Stimulated activated CD4-positive, alpha-beta T cell treated with anti-CD3 and anti-CD28 coated beads, Interleukin-1b, Interleukin-23, amount 100 ng/mL, for 4 hours (primary cell): ENCODE results near the gene CWH43.
"Not testable (repeated sequence)": the region's sequence is repeated elsewhere in the genome, so short reads cannot be mapped to it uniquely, and the experiment has no call there.

Experiments used
- DNase-seq, 2 donors: peaks; one replicate each; pipeline ENCODE4 v3.0.0-alpha.2; 2020; ENCODE audit warnings: low read depth in 2 of 2

The CWH43 gene

GRCh38 chr4:48976041-48976440 lies 10.0 kb upstream of the CWH43 start:
- DNase-seq = no peak

- no peak for DNase-seq
These were observed 6.0 kb upstream of the CWH43 start for GRCh38 chr4:48979914-48980579.

- not testable (repeated sequence) for DNase-seq
These were observed 2.1 kb upstream of the CWH43 start for GRCh38 chr4:48984005-48984404.

- no peak for DNase-seq
These were observed 486 bp upstream of the CWH43 start for GRCh38 chr4:48985602-48985975.

- no peak for DNase-seq
These were observed 634 bp downstream of the CWH43 start for GRCh38 chr4:48986654-48987164.

- DNase-seq = no peak
These were observed 3.6 kb downstream of the CWH43 start for GRCh38 chr4:48989461-48990203.

GRCh38 chr4:48991357-48991756 lies 5.3 kb downstream of the CWH43 start:
- DNase-seq = no peak

GRCh38 chr4:48997962-48998361 lies 11.9 kb downstream of the CWH43 start:
- DNase-seq = no peak

- DNase-seq = no peak
These were observed 12.4 kb downstream of the CWH43 start for GRCh38 chr4:48998440-48998839.

- no peak for DNase-seq
These were observed 14.7 kb downstream of the CWH43 start for GRCh38 chr4:49000806-49001205.

- DNase-seq = no peak
These were observed 16.9 kb downstream of the CWH43 start for GRCh38 chr4:49002931-49003330.

- DNase-seq = no peak
These were observed 32.7 kb downstream of the CWH43 start for GRCh38 chr4:49018718-49019295.

GRCh38 chr4:49032440-49033161 lies 46.5 kb downstream of the CWH43 start:
- no peak for DNase-seq

GRCh38 chr4:49036528-49036927 lies 50.5 kb downstream of the CWH43 start:
- DNase-seq = no peak

- DNase-seq = no peak
These were observed 58.2 kb downstream of the CWH43 start for GRCh38 chr4:49044270-49044669.

GRCh38 chr4:49058306-49058705 lies 72.2 kb downstream of the CWH43 start:
- DNase-seq = no peak

GRCh38 chr4:49063670-49064069 lies 77.6 kb downstream of the CWH43 start:
- DNase-seq = no peak

GRCh38 chr4:49072196-49072595 lies 86.1 kb downstream of the CWH43 start:
- not testable (repeated sequence) for DNase-seq

GRCh38 chr4:49091883-49092282 lies 105.8 kb downstream of the CWH43 start:
- DNase-seq = not testable (repeated sequence)

- DNase-seq = not testable (repeated sequence)
These were observed 106.6 kb downstream of the CWH43 start for GRCh38 chr4:49092608-49093135.

GRCh38 chr4:49096215-49096614 lies 110.1 kb downstream of the CWH43 start:
- not testable (repeated sequence) for DNase-seq

GRCh38 chr4:49096627-49097026 lies 110.6 kb downstream of the CWH43 start:
- DNase-seq = not testable (repeated sequence)
